Ovary (tissue), 3 donors: ENCODE data around the gene LRFN4.

Experiments used
- EP300 ChIP-seq: sonication (generic); formaldehyde crosslinking; IDR thresholded peaks from one replicate; pipeline ENCODE4 v1.6.1; 2017; ENCODE audit warnings: antibody characterized with exemption
- POLR2A ChIP-seq: fragments of 450-650 bp; IDR thresholded peaks from one replicate; pipeline ENCODE4 v1.6.1; 2017; ENCODE audit warnings: antibody characterized with exemption, mild to moderate bottlenecking, moderate library complexity
- TF ChIP-seq, protein P1 (sequence below), 3 donors: fragments of 450-650 bp in 2 of 3; fragments of 200-600 bp in 1 of 3; IDR thresholded peaks; one replicate each; pipeline versions ENCODE4 v1.5.1 to v1.8.0; 2016 to 2022; ENCODE audit warnings: antibody characterized with exemption in 3 of 3, mild to moderate bottlenecking in 1 of 3
- donor health status: DM: no; HTN: no; CAD: no.

DNA sequence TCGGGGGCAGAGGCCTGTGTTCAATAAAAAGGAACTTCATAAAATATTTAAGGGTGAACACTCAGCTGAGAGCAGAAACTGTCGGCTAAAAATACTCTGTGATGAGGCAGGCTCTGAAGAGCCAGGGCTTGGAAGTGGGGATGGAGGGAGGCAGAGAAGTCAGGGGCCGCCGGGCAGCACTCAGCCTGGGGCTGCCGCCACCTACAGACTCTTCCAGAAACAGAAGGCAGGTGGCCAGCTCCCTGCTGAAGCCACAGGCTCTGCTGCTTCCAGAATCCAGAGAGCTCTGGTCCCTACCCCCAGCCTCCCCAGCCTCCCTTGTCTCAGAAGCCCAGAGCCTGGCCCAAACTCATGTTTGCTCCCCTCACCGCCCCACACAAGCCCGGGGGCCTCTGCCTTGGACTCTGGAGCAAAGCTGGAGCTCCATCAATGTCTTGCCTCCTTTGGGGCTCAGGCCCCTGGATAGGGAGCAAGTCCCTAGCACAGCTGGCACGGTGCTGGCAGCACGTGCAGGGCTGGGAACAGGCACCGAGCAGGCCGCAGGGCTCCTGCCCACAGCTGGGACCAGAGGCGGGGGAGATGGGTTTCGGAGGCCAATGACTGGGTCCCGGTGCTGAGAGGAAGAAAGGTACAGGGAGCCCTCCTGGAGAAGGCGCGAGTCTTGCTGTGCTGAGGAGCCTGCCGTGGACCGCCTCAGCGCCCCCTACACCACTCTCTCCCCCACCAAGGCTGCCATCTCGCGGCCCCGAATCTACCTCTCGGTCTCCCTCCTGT, 8.2 kb downstream of the LRFN4 start:
- TF ChIP-seq, protein P1, sequence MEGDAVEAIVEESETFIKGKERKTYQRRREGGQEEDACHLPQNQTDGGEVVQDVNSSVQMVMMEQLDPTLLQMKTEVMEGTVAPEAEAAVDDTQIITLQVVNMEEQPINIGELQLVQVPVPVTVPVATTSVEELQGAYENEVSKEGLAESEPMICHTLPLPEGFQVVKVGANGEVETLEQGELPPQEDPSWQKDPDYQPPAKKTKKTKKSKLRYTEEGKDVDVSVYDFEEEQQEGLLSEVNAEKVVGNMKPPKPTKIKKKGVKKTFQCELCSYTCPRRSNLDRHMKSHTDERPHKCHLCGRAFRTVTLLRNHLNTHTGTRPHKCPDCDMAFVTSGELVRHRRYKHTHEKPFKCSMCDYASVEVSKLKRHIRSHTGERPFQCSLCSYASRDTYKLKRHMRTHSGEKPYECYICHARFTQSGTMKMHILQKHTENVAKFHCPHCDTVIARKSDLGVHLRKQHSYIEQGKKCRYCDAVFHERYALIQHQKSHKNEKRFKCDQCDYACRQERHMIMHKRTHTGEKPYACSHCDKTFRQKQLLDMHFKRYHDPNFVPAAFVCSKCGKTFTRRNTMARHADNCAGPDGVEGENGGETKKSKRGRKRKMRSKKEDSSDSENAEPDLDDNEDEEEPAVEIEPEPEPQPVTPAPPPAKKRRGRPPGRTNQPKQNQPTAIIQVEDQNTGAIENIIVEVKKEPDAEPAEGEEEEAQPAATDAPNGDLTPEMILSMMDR (IDR thresholded peaks at IDR 0.05) = no peak
- TF ChIP-seq POLR2A (no peak), EP300 (no peak)
